Stimulated activated CD8-positive, alpha-beta memory T cell treated with anti-CD3 and anti-CD28 coated beads, Interleukin-15, amount 100 ng/mL, for 48 hours (primary cell): ENCODE measurements around the gene TMEM203.
"Not testable (repeated sequence)": the region's sequence is repeated elsewhere in the genome, so short reads cannot be mapped to it uniquely, and the experiment has no call there.

Experiments used
- DNase-seq, 2 donors: peaks; one replicate each; pipeline ENCODE4 v3.0.0-alpha.2; 2020; ENCODE audit warnings: low read depth in 2 of 2

TMEM203 gene, protein sequence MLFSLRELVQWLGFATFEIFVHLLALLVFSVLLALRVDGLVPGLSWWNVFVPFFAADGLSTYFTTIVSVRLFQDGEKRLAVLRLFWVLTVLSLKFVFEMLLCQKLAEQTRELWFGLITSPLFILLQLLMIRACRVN

DNA sequence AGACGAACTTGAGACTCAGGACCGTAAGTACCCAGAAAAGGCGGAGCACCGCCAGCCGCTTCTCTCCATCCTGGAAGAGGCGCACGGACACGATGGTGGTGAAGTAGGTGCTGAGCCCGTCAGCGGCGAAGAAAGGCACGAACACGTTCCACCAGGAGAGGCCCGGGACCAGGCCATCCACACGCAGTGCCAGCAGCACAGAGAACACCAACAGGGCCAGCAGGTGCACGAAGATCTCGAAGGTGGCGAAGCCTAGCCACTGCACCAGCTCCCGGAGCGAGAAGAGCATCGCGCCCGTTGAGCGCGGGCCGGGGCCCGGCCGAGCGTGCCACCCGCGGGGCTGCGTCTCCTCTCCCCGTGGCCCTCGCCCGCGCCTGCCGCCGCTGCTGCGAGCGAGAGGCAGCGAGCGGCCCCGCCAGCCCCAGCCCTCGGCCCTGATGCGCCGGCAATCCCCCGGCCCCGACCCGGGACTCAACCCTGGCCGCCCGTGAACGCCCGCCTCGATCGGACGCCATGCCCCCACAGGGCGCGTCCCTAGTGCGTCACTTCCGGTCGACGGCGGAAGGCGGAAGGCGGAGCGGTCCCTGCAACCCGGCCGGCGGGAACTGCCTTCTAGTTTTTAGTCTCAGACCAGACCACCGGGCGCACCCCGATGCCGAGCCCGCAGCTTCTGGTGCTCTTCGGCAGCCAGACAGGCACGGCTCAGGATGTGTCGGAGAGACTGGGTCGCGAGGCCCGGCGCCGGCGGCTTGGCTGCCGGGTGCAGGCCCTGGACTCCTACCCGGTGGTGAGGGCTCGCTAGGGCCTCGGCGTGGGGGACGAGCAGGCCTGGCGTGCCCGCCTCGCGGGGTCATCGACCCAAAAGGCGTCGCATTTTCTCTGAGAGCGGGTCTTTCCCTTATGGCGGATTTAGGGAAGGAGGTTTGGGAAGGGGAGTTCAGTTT, at the start of gene TMEM203, which contains the start of gene NDOR1:
TMEM203 (minus strand) TSS at position 523 of the 944 bp plus-strand sequence; CDS start at position 289, 234 bp downstream.
NDOR1 (plus strand) TSS at position 575 of the 944 bp plus-strand sequence; CDS start at position 653, 78 bp downstream.
- DNase-seq = peak; percentile 88 to 93

DNA sequence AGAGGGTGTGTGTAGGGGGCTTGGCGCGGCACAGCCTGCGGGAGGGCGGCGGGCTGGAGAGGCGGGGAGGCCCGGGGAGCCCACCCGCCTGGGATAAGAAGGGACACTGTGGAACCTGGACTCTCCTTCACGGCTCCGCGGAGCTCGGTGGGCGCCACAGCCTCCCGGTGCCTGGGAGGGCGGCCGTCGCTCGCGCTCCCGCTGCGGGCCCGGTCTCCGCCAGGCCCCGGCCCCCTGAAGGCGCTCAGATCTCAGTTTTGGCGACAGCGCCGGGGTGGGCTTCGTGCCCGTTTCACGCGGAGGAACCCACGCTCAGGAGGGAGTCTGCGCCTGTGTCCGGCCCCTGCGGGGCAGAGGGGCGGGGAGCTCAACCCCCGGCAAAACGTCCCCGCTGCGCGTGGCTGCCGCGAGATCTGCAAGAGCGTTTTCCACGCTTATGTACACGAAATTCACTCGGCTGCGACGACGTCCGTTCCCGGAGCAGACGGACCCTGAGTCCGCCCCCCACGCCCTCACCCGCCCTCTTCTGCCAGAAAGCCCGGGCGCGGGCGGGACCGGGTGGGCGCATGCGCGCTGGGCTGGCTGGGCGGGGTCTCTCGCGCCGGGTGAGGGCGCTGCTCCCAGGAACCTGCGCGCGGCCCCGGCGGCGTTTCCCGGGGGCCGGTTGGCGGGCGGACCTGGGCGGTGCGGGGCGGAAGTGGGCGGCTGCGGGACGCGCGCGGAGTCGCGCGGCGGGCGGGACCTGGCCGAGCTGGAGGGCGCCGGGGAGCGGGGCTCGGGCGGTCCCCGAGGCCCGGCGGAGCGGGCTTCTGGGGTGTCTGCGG, 49.4 kb upstream of the TMEM203 start, which contains the start of gene NELFB:
NELFB (plus strand) TSS at position 704 of the 824 bp plus-strand sequence.
- DNase-seq = peak; percentile 91 to 94

DNA sequence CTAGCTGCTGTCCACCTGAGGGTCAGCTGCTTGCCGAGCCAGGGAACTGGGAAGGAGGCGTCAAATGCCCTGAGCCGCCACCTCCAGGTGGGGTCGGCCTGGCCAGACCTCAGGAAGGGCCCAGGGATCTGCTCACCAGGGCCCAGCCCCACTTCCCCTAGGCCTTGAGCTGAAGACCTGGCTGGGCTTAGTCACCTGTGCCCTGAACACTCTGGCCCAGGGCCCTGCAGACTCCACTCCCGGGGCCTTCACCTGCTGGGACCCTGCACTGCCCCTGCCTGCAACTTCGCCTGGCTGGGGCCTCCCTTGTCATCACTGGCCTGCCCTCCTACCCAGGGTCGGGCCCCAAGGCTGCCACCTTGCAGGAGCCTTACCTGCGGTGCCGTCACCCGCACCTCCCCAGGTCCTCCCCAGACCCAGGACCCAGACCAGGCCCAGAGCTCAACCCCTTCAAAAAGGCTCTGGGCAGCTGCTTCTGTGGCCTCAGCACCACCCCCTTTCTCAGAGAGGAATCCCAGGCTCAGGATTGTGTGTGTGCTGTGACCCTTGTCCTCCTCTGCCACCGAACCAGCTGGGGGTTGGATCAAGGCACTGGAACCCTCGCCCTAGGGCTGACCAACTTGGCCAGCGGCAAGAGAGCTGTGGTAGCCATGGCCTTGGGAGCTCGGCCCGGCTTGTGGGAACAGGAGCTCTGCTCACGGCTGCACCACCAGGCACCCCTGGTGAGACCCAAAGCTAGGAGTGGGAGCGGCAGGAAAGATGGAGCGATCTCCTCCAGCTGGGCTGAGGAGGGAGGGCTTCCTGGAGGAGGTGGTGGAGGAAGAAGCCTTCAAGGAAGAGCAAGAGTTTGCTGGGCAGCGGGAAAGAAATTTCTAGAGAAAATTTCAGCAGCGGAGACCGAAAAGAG, 48.5 kb upstream of the TMEM203 start:
- no peak for DNase-seq

DNA sequence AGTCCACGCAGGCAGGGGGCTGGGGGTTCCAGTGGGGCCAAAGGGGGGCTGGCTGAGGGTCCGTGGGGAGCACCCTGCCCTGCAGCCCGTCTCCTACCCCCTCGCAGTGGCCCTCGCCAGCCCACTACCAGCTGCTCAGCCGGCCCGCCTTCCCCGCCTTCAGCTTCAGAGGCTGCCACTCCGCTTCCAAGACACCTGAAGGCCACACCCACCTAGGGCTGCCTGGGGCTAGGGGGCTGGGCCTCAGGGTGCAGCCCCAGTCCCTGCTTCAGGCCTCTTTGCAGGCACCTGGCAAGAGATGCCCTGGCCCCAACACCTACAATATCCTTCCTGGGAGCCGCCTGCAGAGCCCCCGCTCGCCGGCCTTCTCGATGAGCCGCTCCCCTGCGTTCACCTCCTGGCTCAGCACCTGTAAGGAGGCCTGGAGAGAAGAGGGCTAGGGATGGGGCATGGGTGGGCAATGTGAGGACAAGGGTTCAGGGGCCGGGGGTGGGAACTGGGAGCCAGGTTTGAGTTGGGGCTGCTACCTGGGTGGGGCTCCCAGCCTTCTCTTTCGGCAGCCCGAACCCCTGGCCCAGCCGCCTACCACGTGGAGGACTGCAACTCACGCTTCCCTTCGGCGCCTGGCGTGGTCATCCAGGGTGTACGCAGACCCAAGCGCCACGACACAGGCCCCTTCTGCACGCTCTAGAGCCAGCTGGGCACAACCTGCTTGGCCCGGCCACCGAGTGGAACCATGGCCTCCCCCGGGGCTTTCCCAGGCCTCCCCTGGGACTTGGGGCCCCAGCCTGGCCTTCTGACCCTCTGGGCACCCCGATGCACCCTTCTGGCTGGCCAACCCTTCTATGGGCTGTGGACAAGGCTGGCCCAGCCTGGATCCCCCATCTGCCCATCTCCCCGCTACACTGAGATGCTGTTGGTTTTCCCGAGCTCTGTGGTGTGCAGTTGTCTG, 47.4 kb upstream of the TMEM203 start:
- no peak for DNase-seq

DNA sequence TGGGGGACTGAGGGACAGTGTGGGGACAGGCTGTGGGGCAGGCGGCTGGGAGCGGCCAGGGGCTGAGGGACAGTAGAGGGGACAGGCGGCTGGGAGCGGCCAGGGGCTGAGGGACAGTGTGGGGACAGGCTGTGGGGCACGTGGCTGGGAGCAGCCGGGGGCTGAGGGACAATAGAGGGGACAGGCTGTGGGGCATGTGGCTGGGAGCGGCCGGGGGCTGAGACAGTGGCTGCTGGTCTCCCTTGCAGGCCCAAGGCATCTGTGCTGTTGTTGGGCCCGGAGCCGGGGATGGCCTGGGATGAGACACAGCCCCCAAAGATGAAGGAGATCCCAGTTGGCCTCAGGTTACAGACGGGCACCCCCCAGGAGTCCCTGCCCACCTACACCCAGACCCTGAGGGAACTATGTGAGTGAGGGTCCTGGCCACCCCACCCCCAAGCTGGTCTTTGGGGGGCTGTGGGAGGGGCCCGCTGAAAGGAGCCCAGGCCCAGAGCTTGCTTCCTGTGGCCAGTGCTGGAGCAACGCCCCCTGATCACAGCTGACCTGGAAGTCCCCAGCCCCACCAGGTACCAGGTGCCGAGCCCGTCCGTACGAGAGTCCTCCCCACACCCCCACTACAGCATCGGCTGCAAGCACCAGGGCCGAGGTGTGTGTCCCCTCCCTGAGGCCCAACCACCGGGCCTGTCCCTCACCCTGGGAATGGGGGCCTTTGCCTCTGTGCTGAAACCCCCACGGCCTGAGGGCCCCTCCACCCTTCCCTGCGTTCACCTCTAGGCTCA, 46.2 kb upstream of the TMEM203 start:
- DNase-seq = no peak

DNA sequence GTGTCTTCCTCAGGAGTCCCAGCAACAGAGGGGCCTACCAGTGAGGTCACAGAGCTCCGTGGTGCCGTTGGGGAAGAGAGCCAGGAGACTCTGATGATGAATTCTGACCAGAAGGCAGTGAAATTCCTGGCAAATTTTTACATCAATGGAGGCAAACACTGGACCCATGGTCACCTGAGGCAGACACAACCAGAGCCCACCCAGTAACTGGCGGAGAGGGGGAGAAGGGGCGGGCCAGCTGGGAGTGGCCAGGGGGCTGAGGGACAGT, 45.7 kb upstream of the TMEM203 start, which contains the start of gene STPG3:
STPG3 (plus strand) TSS at position 93 of the 268 bp plus-strand sequence; CDS start at position 94, 1 bp downstream.
- DNase-seq = no peak

DNA sequence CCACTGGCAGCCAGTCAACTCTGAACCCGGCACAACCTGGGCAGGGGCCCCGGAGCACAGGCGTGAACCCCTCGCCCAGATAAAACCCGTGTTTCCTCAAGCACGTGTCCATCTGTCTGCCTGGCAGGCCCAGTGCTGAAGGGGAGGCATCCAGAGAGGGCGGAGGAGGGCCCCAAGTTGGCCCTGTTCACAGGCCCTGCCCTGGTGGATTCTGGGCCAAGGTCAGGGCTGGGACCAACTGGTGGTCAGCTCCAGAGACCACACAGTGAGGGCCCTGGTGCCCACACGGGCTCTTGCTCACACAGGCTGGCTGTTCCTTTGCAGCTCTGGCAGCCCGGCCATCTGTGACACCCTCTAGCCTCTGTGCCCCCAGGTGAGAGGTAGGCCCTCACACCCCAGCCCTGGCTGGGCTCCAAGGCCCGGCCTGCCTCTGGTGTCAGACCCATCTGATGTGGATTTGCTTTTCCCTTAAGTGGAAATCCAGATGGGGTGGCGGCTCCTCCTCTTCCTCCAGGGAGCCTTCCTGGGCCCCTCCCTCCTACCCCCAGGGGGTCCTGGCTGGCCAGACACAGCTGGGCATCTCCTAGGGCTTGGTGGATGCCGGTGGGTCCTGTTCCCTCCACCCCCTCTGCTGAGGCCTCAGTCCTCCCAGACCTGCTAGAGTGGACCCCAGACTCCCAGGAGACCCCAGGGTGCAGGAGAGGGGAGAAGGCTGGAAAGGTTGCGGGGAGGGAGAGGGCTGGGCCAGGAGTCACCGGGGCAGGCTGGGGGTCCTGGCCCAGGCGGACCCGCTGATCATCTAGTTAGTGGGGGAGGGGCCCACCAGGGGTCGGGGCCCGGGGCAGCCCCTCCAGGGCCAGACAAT, 45.1 kb upstream of the TMEM203 start:
- DNase-seq = no peak

DNA sequence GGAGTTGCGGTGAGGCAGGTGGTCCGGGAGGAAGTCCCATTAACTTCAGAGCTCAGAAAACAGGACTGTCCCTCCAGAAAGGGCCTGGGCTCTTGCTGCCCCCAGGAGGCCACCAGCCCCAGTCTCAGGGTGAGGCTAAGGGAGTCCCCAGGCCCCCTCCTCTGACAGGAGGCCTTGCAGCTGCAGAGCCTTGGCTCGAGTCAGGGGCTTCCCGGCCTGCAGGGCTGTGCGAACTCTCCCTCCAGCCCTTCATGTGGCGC, 42.4 kb upstream of the TMEM203 start:
- DNase-seq = no peak

DNA sequence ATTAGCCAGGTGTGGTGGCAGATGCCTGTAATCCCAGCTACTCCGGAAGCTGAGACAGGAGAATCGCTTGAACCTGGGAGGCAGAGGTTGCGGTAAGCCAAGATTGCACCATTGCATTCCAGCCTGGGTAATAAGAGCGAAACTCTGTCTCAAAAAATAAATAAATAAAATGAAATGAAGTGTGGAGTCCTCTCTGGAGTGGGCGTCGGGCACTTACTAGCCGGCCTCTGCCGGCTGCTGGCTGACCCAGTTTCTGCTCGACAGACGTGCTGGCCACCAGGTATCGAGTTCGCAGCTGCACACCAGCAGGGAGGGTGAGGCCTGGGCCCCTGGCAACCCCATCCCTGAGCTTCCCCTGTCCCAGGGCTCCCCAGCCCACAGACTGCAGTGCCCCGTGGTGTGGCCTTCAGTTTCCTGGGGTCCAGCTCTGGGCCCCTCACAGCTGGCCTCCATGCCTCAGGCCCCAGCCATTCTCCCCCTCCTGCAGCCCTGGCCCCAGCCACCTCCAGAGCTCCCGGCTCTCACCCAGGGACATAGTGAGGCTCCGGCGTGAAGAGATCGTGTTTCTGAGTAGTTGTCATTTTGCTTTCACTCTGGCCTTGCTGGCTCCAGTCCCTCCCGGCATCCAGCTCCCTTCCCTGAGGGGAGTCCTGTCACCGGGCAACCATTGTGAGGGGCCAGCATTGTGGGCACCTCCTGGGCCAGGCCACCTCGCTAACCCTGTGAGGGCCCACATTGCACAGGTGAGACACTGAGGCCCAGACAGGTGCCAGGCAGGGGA, 41.9 kb upstream of the TMEM203 start:
- no peak for DNase-seq

DNA sequence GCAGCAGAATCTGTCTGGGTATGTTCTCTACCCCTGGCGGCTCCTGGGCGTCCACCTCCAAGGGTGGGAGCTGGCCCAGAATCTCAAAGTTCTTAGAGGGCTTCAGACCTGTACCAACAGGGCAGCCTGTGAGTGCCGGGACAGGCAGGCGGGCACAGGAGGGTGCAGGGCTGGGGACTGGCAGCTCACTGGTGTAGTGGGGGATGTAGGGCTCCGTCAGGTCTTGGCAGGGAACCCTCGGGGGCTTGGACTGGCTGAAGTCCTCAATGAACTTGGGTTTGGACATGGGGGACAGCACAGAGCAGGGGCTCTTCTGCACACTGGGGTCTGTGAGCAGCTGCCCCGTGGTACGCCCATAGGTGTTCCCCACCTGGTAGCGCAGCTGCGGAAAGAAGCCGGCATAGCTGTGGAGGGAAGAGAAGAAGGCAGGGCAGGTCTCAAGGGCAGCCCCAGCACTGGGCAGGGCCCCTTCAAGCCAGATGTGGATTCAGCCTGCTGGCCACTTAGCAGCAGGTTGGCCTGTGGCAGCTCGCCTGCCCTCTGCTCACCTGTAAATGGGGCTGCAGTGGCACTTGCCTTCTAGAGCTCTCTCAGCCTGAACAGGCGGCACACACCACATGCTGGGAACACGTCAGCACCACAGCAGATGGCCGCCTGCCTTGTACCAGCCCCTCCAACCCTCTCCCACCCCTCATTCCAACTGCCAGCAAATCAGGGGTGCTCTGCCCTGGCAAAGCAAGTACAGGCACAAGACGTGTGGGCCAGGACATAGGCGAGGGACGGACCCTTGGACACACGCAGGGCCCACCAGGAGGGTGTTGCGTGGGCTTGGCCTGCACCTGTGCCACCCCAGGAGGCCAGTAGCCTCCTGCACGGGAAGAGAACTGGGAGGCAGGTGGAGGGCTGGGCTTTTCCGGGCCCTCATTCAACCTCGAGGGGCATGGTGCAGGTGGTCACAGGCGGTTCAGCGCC, 40.3 kb upstream of the TMEM203 start:
- DNase-seq = no peak

DNA sequence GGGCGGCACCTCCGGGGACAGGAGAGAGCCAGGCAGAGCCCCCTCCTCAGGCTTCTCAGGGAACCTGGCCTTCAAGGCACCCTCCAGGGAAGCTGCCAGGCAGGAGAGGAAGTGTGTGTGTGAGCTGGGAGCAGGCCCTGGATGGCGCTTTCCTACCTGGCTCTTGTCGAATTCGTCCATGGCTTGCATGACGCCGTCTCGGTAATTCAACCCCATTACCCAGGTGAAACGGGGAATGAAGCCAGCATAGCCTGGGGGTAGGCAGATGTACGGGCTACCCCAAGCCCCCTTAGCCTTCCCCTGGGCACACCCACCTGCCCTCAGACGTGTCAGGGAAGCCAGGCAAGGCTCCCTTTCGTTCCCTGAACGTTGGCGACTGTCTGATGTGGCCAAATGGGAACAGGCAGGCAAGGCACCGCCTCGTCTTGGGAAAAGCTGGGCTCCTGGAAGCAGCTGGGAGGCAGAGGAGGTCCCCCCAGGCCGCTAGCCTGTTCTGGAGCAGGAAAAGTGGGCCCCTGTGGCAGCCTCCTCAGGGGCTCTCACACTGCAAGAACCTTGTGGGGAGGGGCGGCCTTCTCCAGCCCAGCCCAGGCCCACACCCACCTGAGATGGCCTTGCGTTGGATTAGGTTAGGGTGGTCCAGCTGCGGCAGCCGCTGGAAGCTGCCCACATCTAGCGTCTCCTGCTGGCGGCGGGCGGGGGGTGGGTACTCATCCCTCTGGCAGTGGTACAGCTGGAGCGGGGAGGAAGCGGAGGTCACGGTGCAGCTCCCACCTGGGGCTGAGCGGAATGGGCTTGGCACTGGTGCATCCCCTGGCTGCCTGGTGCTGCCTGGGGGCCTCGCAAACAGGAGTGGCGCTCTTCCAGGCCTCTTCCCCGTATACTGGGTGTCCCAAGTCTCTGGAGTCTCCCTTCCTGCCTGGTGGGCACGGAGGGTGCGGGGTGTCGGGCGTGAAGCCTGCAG, 39.3 kb upstream of the TMEM203 start:
- no peak for DNase-seq

DNA sequence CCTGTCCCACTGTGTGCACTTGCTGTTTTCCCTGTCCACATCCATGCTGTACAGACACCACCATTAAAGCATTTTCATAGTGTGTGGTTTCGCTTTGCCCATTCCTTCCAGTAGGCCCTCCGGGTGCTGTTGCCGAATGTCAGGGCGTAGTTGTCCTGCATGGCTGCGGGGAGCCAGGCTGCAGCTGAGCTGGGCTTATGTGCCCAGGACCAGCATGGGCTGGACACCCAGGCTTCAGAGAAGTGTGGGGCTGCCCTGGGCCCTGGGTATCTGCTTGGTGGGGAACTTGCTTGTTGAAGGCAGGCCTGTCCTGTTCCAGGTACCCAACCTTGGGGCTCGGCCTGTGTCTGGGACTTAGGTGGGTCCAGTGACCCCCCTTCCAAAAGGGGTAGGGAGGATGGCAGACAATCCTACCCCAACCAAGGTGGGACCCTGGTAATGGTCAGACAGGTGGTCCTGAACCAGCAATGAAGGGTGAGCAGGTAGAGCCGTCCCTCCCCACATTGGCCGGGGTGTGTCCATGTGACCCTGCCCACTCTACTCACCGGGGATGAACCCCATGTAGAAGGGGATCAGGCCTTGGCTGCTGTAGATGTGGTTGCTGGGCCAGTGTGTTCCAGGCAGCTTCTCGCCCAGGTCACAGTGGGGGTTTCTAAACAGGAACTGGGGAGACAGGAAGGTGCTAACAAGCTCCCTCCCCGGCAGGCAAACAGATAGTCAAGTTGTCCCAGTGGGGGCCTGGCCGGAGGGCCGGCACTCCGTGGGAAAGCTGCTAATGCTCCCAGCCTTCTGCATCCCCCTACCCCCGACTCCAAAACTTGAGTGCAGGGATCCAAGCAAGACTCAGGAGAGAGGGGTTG, 38.4 kb upstream of the TMEM203 start:
- DNase-seq = no peak

DNA sequence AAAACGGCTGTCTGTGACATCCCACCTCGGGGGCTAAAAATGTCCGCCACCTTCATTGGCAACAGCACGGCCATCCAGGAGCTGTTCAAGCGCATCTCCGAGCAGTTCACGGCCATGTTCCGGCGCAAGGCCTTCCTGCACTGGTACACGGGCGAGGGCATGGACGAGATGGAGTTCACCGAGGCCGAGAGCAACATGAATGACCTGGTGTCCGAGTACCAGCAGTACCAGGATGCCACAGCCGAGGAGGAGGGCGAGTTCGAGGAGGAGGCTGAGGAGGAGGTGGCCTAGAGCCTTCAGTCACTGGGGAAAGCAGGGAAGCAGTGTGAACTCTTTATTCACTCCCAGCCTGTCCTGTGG, 37.8 kb upstream of the TMEM203 start:
- not testable (repeated sequence) for DNase-seq
